Gastroesophageal sphincter (tissue), 4 donors: ENCODE measurements around the gene NET1. TPM values are rescaled to one million over a fixed set of nuclear protein-coding genes. Genes with fewer than 3 reads are reported as not detected.

Experiments used
- ATAC-seq: fragments of 150-250 bp; one replicate; pipeline ENCODE4 v1.9.1; 2016; ENCODE audit warnings: mild to moderate bottlenecking, moderate library complexity
- H3K27ac ChIP-seq, 4 donors: fragments of 200-600 bp; sonication (generic) in 3 of 4; 1 replicate in 3 of 4; 2 replicates in 1 of 4; pipeline ENCODE4 v1.5.1; 2016 to 2019
- H3K27me3 ChIP-seq: fragments of 200-600 bp; sonication (generic); one replicate; pipeline ENCODE4 v1.5.1; 2019
- H3K36me3 ChIP-seq, 2 donors: fragments of 200-600 bp; sonication (generic); one replicate each; pipeline ENCODE4 v1.5.1; 2019; ENCODE audit warnings: control low read depth in 1 of 2
- H3K4me1 ChIP-seq, 3 donors: fragments of 200-600 bp; sonication (generic); 1 replicate in 2 of 3; 2 replicates in 1 of 3; pipeline ENCODE4 v1.5.1; 2016 to 2019; ENCODE audit warnings: control low read depth in 2 of 3
- H3K4me3 ChIP-seq, 2 donors: fragments of 200-600 bp; sonication (generic); one replicate each; pipeline ENCODE4 v1.5.1; 2019; ENCODE audit warnings: mild to moderate bottlenecking in 1 of 2, moderate library complexity in 1 of 2
- H3K9me3 ChIP-seq, 3 donors: fragments of 200-600 bp; sonication (generic); one replicate each; pipeline ENCODE4 v1.5.1; 2017 to 2019; ENCODE audit warnings: control low read depth in 2 of 3
- CTCF ChIP-seq, 4 experiments: fragments of 200-600 bp in 2 of 4; fragments of 450-650 bp in 2 of 4; sonication (generic) in 1 of 4; IDR thresholded peaks; one replicate each; pipeline ENCODE4 v1.5.1; 2017 to 2019; ENCODE audit warnings: antibody characterized with exemption in 4 of 4, mild to moderate bottlenecking in 2 of 4, moderate library complexity in 2 of 4
- EP300 ChIP-seq: sonication (generic); formaldehyde crosslinking; IDR thresholded peaks from one replicate; pipeline ENCODE4 v1.6.1; 2017; ENCODE audit warnings: antibody characterized with exemption, mild to moderate bottlenecking
- POLR2A ChIP-seq, 2 donors: fragments of 450-650 bp; IDR thresholded peaks; one replicate each; pipeline ENCODE4 v1.6.1; 2017; ENCODE audit warnings: antibody characterized with exemption in 2 of 2, mild to moderate bottlenecking in 2 of 2, moderate library complexity in 1 of 2
- POLR2AphosphoS5 ChIP-seq: sonication (generic); formaldehyde crosslinking; IDR thresholded peaks from one replicate; pipeline ENCODE4 v1.6.1; 2017; ENCODE audit warnings: antibody characterized with exemption
- WGBS, 2 donors: methylation state at CpG; one replicate each; pipeline ENCODE4 v1.1.5; 2018; ENCODE audit warnings: low coverage in 1 of 2; 5-methylcytosine and 5-hydroxymethylcytosine counted together
- total RNA-seq, 4 donors: library from RNA; depleted of rRNA; stranded (reverse); fragments of >200 nt; gene quantifications; one replicate each; pipeline ENCODE4 v1.1.0, GENCODE V29; 2016

The NET1 gene
- total RNA-seq, 4 donors from 2014 or later = 288 to 401 (median 343) TPM

DNA sequence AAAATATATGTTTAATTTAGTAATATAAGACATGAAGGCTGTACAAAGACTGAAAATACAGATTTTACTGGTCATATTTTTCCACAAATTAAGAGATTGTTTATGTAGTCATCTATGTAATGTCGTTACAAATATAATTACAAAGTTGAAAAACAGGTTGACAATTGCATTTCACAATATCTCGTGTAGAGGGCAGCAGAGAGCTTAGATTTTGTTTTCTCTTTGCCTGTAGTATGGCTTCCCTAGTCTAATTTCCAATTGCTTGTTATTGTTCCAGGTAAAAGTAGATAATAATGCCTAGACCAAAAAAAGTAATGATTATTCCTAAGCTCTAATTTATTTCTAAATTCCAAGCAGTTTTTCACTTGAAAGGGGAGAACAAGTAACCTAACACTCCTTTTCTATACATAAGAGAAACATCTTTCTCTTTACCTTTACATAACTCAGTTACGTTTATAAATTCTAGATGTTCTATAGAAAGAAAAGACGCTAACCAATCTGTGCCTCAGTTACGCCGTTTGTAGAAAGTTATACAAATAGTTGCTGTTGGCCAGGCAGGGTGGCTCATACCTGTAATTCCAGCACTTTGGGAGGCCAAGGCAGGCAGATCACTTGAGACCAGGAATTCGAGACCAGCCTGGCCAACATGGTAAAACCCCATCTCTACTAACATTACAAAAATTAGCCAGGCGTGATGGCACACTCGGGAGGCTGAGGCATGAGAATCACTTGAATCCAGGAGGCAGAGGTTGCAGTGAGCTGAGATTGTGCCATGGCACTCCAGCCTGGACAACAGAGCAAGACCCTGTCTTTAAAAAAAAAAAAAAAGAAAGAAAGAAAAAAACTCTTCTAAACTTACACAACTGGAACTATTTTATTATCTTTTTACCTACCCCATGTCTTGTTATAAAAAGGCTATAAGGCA, 30.0 kb downstream of the NET1 start:
- no peaks in the 10 kb centered on the region for H3K36me3 ChIP-seq
- no peaks in the 10 kb centered on the region for H3K27me3 ChIP-seq
- no peak overlapping the region for H3K27ac ChIP-seq
- TF ChIP-seq EP300 (no peak), POLR2A (IDR thresholded peaks at IDR 0.05) (no peak), POLR2AphosphoS5 (peak; percentile 10), CTCF (IDR thresholded peaks at IDR 0.05) (peak; percentile 72 to 80 (median 75))
- 25 to 61% methylated on average over 3 to 8 of the region's 9 CpGs for WGBS, 2 donors
- H3K4me1 ChIP-seq = peaks cover 0 to 41% (median 6%) of the 10 kb centered on the region in 3 donors
- no peaks in the 10 kb centered on the region for H3K9me3 ChIP-seq
- no peak overlapping the region for H3K4me3 ChIP-seq
- ATAC-seq = no peak

DNA sequence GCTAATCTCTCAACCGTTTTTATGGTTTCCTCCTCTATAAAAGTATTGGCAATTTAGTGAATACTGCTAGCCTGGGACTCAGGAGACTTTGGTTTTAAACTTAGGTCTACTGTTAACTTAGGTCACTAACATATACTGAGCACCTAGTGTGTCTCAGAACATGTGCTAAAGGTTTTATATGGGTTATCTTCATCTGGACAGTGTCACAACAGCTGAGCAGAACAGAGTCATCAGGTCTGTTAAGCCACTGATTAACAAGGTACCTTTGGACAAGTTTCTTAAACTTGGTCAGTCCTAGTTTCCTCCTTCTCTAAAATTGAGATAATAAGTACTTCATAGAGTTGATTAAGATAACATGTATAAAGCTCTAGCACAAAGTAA, 30.6 kb downstream of the NET1 start:
- Histone ChIP-seq H3K4me1 (peaks cover 0 to 41% (median 6%) of the 10 kb centered on the region in 3 donors), H3K9me3 (no peaks in the 10 kb centered on the region)
- WGBS, 2 donors = 80 to 89% methylated on average over 1 of the region's 1 CpG

DNA sequence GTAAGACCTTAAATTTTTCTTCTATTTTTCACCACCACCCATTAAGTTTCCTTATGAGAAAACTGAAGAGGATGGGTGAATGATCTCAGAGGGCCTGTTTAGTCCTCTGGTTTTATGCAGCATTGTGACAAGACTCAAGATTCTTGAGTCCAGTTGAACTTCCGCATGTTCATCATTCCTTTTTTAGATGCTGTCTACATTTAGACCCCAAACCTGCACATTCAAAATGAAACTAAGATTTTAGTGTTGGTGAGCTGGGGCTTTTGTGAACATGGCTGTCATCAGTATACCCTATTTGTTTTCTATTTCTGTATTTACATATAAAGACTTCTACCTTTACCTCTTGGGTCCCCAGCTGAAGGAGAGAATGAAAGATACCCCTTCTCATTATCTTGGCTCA, 31.1 kb downstream of the NET1 start:
- TF ChIP-seq POLR2AphosphoS5 = no peak
- no peak for TF ChIP-seq CTCF (IDR thresholded peaks at IDR 0.05)
- TF ChIP-seq POLR2A (IDR thresholded peaks at IDR 0.05) = no peak
- no peaks in the 10 kb centered on the region for H3K9me3 ChIP-seq
- H3K36me3 ChIP-seq = no peaks in the 10 kb centered on the region
- H3K27me3 ChIP-seq = no peaks in the 10 kb centered on the region
- ATAC-seq = no peak
- WGBS, 2 donors = 85 to 100% methylated on average over 1 of the region's 1 CpG
- no peak overlapping the region for H3K4me3 ChIP-seq
- H3K4me1 ChIP-seq = peaks cover 0 to 41% (median 6%) of the 10 kb centered on the region in 3 donors
- H3K27ac ChIP-seq = no peak overlapping the region

More for the DNA sequence above, 30.6 kb downstream of the NET1 start:
- no peak for TF ChIP-seq POLR2A (IDR thresholded peaks at IDR 0.05)
- TF ChIP-seq CTCF (IDR thresholded peaks at IDR 0.05) = no peak
- no peak for TF ChIP-seq POLR2AphosphoS5
- TF ChIP-seq EP300 = no peak
- no peaks in the 10 kb centered on the region for H3K27me3 ChIP-seq
- H3K4me3 ChIP-seq = no peak overlapping the region
- H3K36me3 ChIP-seq = no peaks in the 10 kb centered on the region
- no peak for ATAC-seq
- H3K27ac ChIP-seq = no peak overlapping the region

DNA sequence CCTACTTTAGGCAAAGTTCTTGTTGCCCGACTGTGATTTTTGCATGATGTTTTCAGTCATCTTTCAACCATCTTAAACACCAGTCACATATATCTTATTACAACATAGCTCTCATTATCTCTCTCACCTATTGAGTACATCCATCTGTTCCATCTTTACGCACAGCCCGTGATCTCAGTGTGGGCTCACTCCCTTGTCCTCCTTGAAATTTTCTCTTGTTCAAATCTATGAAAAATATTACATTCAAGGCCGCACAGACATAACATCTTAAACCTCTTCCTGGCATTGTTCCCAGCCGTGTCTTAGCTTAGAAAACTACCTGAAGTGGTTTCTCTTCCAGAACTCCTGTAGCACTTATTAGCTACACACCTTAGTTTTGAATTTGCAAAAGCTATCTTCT, 32.6 kb downstream of the NET1 start:
- Histone ChIP-seq H3K9me3 (no peaks in the 10 kb centered on the region), H3K27ac (peak overlapping the region in 2 of 4 donors; percentile 55 to 82), H3K36me3 (no peaks in the 10 kb centered on the region), H3K4me1 (peaks cover 0 to 41% (median 6%) of the 10 kb centered on the region in 3 donors), H3K27me3 (no peaks in the 10 kb centered on the region), H3K4me3 (no peak overlapping the region)
- 74 to 81% methylated on average over 5 of the region's 5 CpGs for WGBS, 2 donors
- TF ChIP-seq POLR2A (IDR thresholded peaks at IDR 0.05) = no peak
- TF ChIP-seq CTCF (IDR thresholded peaks at IDR 0.05) = no peak
- TF ChIP-seq EP300 = no peak
- TF ChIP-seq POLR2AphosphoS5 = no peak
- ATAC-seq = no peak
